Smooth muscle cell of the brain vasculature (primary cell): ENCODE measurements around the gene CD7.
A peak's percentile ranks its signal among the peaks of the same experiment; 100 is the strongest.

Source experiments
- DNase-seq: peaks from one replicate; pipeline ENCODE4 v3.0.0-alpha.2; 2012; ENCODE audit warnings: low read depth, low spot score

The CD7 gene

GRCh38 chr17:82280537-82280936 lies 36.9 kb downstream of the CD7 start:
- no peak for DNase-seq

- DNase-seq: no peak
These were observed 38.5 kb downstream of the CD7 start for GRCh38 chr17:82278786-82279391.

- no peak for DNase-seq
These were observed 39.1 kb downstream of the CD7 start for GRCh38 chr17:82278308-82278707.

GRCh38 chr17:82277851-82278250 lies 39.6 kb downstream of the CD7 start:
- no peak for DNase-seq

GRCh38 chr17:82276938-82277337 lies 40.5 kb downstream of the CD7 start:
- no peak for DNase-seq

GRCh38 chr17:82275326-82275725 lies 42.1 kb downstream of the CD7 start:
- no peak for DNase-seq

- DNase-seq: no peak
These were observed 43.0 kb downstream of the CD7 start for GRCh38 chr17:82274134-82275020.

GRCh38 chr17:82273327-82274133 lies 43.9 kb downstream of the CD7 start, which contains the start of gene CSNK1D:
Gene CSNK1D, minus strand, starts transcription at chr17:82273700. Its CDS starts 319 bp downstream, at chr17:82273381.
- no peak for DNase-seq

- DNase-seq: no peak
These were observed 44.7 kb downstream of the CD7 start for GRCh38 chr17:82272495-82273326.

- no peak for DNase-seq
These were observed 46.0 kb downstream of the CD7 start for GRCh38 chr17:82271401-82271800.

GRCh38 chr17:82270651-82271050 lies 46.8 kb downstream of the CD7 start:
- no peak for DNase-seq

GRCh38 chr17:82269882-82270500 lies 47.4 kb downstream of the CD7 start:
- no peak for DNase-seq

GRCh38 chr17:82269138-82269881 lies 48.1 kb downstream of the CD7 start:
- DNase-seq: no peak

- peak; percentile 92 for DNase-seq
These were observed 49.6 kb downstream of the CD7 start for GRCh38 chr17:82267575-82268379.

GRCh38 chr17:82266142-82266541 lies 51.3 kb downstream of the CD7 start:
- no peak for DNase-seq
